GM18526 (cell line): Measurements from ENCODE around the gene ALKBH4.

Experiments
- POLR2A ChIP-seq: IDR thresholded peaks from 3 replicates; pipeline ENCODE4 v1.6.1; 2011; ENCODE audit not compliant: insufficient read length; ENCODE audit errors: extremely low read depth

Gene ALKBH4

GRCh38 chr7:102416406-102416805 is 48.3 kb downstream of the ALKBH4 start:
- no peak for TF ChIP-seq POLR2A

GRCh38 chr7:102415685-102416225 is 48.9 kb downstream of the ALKBH4 start:
- no peak for TF ChIP-seq POLR2A

GRCh38 chr7:102413611-102414010 is 51.1 kb downstream of the ALKBH4 start:
- TF ChIP-seq POLR2A: no peak

- no peak for TF ChIP-seq POLR2A
Measured at GRCh38 chr7:102413091-102413490, 51.6 kb downstream of the ALKBH4 start.

GRCh38 chr7:102412548-102412947 is 52.1 kb downstream of the ALKBH4 start:
- TF ChIP-seq POLR2A: no peak

GRCh38 chr7:102410918-102411317 is 53.7 kb downstream of the ALKBH4 start:
- TF ChIP-seq POLR2A: no peak

GRCh38 chr7:102410123-102410522 is 54.5 kb downstream of the ALKBH4 start:
- no peak for TF ChIP-seq POLR2A

- no peak for TF ChIP-seq POLR2A
Measured at GRCh38 chr7:102409340-102409739, 55.3 kb downstream of the ALKBH4 start.

GRCh38 chr7:102407910-102408309 is 56.8 kb downstream of the ALKBH4 start:
- no peak for TF ChIP-seq POLR2A
